ENCODE data around the gene NOSTRIN. TPM values are rescaled to one million over a fixed set of nuclear protein-coding genes. Genes with fewer than 3 reads are reported as not detected.
"Not testable (repeated sequence)": the region's sequence is repeated elsewhere in the genome, so short reads cannot be mapped to it uniquely, and the experiment has no call there.

NOSTRIN gene, protein sequence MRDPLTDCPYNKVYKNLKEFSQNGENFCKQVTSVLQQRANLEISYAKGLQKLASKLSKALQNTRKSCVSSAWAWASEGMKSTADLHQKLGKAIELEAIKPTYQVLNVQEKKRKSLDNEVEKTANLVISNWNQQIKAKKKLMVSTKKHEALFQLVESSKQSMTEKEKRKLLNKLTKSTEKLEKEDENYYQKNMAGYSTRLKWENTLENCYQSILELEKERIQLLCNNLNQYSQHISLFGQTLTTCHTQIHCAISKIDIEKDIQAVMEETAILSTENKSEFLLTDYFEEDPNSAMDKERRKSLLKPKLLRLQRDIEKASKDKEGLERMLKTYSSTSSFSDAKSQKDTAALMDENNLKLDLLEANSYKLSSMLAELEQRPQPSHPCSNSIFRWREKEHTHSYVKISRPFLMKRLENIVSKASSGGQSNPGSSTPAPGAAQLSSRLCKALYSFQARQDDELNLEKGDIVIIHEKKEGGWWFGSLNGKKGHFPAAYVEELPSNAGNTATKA
- not detected in 2 replicates for total RNA-seq

- intact Hi-C loops (cut with micrococcal nuclease), result no loop called here
Measured at GRCh38 chr2:168801961-168802858, at the start of gene NOSTRIN. Gene NOSTRIN (plus strand): TSS chr2:168802637. CDS start chr2:168802647, 10 bp downstream.

DNA sequence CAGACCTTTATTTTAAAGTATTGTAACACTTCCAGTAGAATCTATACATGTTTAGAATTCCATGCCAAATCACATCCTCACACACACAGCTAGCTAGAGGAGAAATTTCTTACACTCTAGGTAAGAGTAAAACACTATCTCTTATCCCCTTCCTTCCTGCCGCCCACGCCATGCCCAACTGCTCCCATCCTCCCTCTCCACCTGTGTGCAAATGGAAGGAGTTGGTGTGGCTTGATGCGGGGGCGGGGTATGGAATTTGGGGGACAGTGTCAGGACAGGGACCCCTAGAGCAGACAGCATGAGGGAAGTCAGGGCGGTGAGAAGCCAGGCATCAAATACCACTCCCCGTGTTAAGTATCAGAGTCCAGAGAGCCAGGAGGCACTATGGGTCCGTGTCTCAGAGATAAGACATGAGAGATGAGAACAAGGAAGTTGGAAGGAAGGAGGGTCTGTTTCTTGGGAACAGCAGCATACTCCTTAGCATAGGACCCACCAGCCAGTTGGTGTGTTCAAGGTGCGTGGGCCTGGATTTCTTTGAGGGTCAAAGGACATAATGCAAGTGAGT is 48.6 kb upstream of the NOSTRIN start:
- intact Hi-C loops (cut with micrococcal nuclease), result no loop called here

- intact Hi-C loops (cut with micrococcal nuclease), result no loop called here
Measured at GRCh38 chr2:168757223-168757622, 45.2 kb upstream of the NOSTRIN start.

- intact Hi-C loops (cut with micrococcal nuclease), result loop anchor here (1.0 to 2.0 kb wide), 7 partner anchors 8 to 622 kb away; partner anchors contain the start of gene CERS6
Measured at GRCh38 chr2:168758970-168759820, 43.2 kb upstream of the NOSTRIN start.

- intact Hi-C loops (cut with micrococcal nuclease), result no loop called here
Measured at GRCh38 chr2:168765401-168765800, 37.0 kb upstream of the NOSTRIN start.

DNA sequence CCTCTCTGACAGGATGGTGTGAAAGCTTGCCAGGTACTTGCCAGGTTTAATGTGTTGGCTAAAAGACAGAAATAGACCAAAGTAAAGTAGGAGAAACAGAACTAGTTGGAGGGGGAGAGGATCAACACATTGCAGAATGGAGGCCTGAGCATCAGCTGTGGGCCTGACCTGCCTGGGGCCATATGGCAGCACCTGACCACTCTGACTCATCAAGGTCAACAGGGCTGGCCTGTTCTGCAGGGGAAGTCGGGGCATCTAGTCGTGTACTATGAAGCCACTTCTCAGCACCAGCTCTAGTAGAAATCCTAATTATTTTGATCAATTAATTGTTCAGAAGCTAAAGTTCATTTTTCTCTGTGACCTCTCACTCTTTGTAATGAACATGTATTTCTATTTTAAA is 35.8 kb upstream of the NOSTRIN start:
- intact Hi-C loops (cut with micrococcal nuclease), result no loop called here

- intact Hi-C loops (cut with micrococcal nuclease), result no loop called here
Measured at GRCh38 chr2:168767258-168767657, 35.2 kb upstream of the NOSTRIN start.

DNA sequence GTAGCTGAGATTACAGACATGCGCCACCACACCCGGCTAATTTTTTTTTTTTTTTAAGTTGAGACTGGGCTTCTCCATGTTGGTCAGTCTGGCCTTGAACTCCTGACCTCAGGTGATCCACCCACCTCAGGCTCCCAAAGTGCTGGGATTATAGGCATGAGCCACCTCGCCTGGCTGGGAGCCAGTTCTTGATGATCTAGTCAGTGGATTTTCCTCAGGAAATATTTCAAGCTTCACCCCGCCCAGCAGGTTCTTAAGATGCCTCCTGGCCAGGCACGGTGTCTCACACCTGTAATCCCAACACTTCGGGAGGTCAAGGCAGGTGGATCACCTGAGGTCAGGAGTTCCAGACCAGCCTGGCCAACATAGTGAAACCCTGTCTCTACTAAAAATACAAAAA is 34.1 kb upstream of the NOSTRIN start:
- intact Hi-C loops (cut with micrococcal nuclease), result not testable (repeated sequence)

DNA sequence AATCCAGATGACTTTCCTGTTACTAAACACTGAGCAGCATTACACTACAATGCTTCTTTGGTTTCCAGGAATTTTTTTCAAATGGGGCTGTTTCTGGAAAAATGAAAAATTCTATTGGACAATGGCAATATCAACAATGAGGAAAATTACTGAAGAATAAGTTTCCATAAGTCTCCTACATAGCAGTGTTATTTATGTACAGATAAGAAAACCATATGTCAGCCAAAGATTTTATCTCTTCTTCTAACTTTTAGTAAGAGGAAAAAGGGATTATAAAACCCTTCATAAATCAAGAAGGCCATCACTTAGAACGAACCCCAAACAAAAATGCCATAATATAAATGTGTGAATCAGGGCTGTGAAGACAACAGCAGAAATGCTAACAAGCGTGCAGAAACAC is 31.6 kb upstream of the NOSTRIN start:
- intact Hi-C loops (cut with micrococcal nuclease), result no loop called here

DNA sequence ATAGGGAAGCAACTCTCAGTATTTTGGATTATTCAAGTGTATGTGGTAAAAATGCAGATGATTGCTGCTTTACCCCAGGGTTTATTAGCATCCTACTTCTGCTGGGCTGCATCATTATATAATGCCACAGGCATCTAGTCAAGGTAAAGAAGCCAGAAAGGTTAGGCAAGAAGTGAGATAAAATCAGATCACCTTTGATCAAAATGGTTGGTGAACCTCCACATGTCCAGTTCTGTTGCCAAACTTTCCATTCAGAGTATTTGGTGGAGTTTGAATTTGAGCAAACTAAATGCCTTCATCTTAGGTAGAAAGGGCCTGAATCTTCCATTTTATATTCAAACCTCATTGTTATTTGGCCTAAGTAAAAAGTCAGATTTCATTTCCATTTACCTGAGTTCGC is 29.7 kb upstream of the NOSTRIN start:
- intact Hi-C loops (cut with micrococcal nuclease), result loop anchor here (1.0 kb wide), 1 partner anchor 148 kb away; no protein-coding TSS in a partner anchor

GRCh38 chr2:168773128-168773527 is 29.3 kb upstream of the NOSTRIN start:
- intact Hi-C loops (cut with micrococcal nuclease), result loop anchor here (1.0 kb wide), 1 partner anchor 147 kb away; no protein-coding TSS in a partner anchor

DNA sequence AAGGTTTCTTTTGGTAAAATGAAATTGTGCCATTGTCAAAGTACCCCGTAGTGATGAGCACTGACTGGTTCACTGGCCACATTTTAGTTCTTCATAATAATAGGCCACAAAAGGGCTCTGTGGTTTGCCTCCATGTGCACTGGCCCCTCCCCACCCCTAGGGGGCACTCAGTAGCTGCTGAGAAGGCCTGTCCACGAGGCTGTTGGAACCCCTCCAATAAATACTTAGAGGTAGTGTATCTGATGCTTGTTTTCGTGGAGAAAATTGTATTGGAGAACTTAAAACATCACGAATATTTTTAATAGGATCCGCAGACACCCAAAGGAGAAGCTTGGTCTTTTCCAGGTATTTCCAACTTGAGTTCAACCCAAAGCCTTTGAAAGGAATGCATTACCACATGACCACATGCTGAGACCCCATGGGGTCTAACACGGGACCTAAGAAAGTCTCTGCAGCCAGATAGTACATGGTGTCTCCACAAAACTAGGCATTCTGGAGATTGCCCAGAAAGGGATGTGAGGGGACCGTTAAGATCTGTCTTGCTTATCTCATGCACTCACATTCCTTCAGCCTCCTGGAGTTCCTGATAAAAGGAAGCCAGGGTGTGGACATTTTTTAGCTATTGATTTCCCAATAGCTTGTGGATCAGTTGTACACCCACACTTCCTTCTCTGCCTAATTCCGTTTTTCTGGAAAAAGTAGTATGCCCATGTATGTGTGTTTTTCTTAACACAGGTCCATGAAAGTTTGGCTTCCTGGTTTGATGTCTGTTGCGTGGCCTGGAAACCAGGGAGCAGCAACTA is 28.5 kb upstream of the NOSTRIN start:
- intact Hi-C loops (cut with micrococcal nuclease), result loop anchor here (1.0 kb wide), 1 partner anchor 146 kb away; no protein-coding TSS in a partner anchor

DNA sequence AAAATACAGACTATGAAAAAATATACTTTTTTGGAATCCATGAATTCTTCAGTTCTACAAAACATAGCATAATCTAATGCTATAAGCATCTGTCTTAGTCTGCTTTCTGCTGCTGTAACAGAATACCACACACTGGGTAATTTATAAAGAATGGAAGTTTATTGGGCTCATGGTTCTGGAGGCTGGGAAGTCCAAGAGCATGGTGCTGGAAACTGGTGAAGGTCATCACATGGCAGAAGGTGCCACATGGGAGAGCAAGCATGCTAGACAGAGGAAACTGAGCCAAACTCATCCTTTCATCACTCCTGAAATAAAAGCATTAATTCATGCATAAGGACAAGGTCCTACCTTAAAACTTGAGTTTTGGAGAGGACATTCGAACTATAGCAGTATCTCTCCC is 26.6 kb upstream of the NOSTRIN start:
- intact Hi-C loops (cut with micrococcal nuclease), result no loop called here

DNA sequence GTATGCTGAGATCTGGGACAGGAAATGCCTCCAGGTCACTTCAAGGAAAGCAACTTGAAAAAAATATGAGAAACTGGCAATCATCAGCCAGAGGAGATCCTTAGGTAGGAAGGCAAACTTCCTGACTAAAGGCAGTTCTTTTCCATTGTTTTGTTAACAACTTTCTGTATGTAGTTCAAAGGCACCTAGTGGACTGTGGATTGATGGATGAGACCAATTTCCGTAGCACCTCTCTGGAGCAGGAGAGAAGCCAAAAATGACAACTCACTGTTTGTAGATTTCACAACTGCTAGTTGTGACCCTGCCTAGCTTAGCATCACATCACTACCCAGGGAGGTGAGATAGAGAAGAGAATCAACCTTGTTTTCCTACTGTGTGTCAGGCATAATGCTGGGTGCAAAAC is 21.8 kb upstream of the NOSTRIN start:
- intact Hi-C loops (cut with micrococcal nuclease), result no loop called here

- intact Hi-C loops (cut with micrococcal nuclease), result no loop called here
Measured at GRCh38 chr2:168781191-168781817, 21.1 kb upstream of the NOSTRIN start.

DNA sequence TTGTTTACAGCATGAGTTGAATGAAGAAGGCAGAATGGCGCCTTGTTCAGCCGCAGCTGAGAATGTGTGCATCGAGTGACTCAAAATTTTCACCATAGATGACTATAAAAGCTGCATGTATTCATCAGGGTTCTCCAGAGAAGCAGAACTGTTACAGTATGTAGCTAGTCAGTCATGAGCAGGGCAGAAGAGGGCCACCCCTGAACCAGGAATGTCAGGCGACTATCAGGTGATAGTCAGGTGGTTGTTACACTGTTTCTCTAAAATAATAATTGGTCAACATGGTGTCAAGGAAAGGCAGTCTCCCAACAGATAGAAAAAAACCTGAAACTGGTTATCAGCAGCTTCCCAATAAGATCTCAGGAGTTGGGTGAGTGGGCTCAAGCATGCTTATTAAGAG is 20.2 kb upstream of the NOSTRIN start:
- intact Hi-C loops (cut with micrococcal nuclease), result no loop called here

DNA sequence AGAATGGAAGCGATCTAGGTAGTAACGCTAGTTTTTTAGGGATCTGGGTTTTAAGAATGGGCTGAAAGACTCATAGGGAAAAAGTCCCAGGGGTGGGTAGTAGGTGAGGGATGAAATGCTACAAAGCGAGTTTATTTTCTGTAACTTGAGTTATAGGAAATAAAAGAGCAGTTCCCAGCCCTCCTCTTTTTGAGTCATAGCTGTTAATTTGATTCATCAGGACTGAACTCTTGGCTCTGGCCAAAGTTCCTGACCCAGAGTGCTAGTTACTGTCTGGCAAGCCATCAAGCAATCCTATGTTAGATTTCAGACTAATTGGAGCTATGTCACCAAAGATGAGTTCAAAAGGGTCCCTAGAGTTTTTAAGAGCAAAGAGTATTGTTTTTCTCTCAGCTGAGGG is 17.4 kb upstream of the NOSTRIN start:
- intact Hi-C loops (cut with micrococcal nuclease), result no loop called here

GRCh38 chr2:168787098-168787781 is 15.2 kb upstream of the NOSTRIN start:
- intact Hi-C loops (cut with micrococcal nuclease), result no loop called here

Data from T-helper 1 cell treated with Interleukin-12 subunit alpha and Interleukin-12 subunit beta and Interleukin-4 antibody, amounts not matched to agents 30 ng/mL and 1 ng/mL, for 36 hours (primary cell).